ENCODE measurements around the gene RASGRF2.

RASGRF2 gene, protein sequence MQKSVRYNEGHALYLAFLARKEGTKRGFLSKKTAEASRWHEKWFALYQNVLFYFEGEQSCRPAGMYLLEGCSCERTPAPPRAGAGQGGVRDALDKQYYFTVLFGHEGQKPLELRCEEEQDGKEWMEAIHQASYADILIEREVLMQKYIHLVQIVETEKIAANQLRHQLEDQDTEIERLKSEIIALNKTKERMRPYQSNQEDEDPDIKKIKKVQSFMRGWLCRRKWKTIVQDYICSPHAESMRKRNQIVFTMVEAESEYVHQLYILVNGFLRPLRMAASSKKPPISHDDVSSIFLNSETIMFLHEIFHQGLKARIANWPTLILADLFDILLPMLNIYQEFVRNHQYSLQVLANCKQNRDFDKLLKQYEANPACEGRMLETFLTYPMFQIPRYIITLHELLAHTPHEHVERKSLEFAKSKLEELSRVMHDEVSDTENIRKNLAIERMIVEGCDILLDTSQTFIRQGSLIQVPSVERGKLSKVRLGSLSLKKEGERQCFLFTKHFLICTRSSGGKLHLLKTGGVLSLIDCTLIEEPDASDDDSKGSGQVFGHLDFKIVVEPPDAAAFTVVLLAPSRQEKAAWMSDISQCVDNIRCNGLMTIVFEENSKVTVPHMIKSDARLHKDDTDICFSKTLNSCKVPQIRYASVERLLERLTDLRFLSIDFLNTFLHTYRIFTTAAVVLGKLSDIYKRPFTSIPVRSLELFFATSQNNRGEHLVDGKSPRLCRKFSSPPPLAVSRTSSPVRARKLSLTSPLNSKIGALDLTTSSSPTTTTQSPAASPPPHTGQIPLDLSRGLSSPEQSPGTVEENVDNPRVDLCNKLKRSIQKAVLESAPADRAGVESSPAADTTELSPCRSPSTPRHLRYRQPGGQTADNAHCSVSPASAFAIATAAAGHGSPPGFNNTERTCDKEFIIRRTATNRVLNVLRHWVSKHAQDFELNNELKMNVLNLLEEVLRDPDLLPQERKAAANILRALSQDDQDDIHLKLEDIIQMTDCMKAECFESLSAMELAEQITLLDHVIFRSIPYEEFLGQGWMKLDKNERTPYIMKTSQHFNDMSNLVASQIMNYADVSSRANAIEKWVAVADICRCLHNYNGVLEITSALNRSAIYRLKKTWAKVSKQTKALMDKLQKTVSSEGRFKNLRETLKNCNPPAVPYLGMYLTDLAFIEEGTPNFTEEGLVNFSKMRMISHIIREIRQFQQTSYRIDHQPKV (N-terminal part only)

DNA sequence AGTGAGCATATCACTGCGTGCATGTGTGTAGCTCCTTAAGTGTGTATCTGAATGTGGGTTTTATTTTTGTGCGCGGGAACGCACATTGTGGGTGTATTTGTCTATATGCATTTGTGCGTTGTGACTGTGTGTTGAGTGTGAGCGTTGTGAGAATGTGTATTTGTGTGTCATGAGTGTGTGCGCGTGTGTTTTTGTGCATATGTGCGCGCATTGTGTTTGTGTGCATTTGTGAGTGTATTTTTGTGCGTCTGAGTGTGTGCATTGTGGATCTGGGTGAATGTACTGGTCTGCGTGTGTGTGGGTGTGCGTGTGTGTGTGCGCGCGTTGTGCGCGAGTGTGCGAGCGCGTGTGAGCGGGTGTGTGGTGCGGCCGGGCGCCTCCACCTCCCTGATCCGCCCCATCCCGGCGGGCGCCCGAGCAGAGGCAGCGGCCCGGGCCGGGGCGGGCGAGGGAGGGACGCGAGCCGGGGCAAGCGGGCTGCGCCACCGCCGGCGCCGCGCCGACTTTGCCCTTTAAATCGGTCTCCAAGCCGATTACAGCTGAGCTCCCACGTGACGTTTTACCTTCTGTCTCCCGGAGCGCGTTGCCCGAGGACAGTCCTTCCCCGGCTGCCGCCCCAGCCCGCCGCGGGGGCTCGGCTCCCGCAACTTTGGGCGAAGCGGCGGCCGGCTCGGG, at the start of gene RASGRF2:
RASGRF2 (plus strand) TSS at position 596 of the 675 bp plus-strand sequence. CDS start 376 bp downstream, outside the sequence.
- peak; percentile 60 for DNase-seq

DNA sequence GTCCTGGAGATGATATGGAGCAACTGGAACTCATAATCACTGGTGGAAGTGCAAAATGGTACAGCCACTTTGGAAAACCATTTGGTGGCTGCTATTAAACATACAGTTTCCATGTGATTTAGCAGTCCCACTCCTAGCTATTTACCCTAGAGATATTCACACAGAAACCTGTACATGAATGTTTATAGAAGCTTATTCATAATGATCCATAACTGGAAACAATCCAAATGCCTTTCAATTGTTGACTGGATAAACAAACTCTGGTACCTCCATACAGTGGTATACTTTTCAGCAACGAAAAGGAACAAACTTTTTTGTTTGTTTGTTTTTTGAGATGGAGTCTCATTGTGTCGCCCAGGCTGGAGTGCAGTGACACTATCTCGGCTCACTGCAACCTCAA, 47.7 kb upstream of the RASGRF2 start:
- DNase-seq = no peak

DNA sequence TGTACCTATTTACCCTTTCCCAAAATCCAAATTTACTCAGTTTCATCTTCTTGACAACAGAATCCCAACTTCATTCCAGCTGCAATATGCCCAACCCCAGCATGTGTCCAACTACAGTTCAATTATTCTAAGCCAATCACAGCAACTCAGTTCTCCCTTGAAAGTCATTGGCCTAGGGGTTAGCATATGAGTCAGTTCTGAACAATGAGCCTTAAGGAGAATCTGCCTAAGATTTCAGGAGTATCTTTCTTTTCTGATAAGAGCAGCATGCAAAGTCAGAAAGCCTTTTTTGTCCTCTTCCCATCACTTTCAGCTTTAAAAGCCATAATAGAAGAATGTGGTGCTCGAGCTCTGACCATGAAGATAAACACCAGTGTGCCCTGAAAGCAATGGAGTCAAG, 44.4 kb upstream of the RASGRF2 start:
- no peak for DNase-seq

DNA sequence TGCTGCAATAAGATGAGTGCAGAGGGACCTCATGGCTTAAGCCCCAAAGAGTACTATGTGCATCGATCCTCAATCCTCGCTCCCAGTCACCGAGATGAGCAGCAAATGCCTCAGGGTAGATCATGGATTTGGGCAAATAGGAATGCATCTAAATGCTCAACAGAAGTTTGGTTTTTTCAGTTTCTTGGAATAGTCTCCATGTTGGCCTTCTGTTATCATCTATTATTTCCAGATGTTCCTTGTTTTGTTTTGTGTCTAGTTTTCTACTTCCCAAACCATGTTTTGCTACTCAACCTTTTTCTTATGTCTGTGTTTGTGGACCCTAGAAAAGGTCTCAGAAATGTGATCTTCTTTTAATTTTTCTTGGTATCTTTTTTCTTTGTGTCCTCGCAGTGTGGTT, 43.5 kb upstream of the RASGRF2 start:
- no peak for DNase-seq

DNA sequence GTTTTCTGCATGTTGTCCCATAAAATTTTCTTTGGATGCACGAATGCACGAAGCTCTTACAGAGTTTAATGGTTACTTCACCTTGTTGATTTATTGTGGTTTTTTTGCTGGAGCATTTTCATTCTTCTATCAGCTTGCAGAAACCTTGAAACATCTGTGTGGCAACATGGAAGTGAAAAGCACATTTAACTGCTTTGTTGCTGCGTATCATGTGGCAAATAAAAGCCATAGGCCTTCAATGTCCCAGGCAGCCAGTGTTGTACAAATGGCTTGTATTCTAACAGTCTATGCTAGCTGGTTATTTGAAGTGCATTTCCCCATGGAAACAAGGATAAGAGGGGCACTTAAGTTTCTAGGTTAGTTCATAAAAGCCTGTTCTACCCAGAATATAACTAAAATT, 42.5 kb upstream of the RASGRF2 start:
- DNase-seq = no peak

DNA sequence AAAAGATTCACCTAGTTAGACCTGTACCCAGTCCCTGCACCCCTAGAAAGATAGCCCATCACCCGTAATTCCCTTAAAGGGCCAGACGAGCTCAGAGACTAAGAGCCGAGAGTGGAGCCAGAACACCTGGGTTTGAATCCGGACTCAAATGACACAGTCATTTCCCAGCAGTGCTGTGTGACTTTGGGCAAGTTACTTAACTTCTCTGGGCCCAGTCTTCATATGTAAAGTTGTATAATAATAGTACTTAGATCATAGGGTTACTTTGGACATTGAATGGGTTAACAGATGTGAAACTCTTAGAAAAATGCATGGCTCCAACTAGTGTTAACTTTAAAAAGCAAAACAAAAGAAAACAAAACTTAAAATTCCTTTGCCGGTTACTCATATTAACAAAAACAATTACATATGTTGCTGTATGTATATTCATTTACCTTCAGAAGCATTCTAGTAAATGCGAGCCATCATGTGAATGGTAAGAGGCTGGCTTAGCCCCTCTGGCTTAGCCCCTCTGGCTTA, 40.4 kb upstream of the RASGRF2 start:
- no peak for DNase-seq

DNA sequence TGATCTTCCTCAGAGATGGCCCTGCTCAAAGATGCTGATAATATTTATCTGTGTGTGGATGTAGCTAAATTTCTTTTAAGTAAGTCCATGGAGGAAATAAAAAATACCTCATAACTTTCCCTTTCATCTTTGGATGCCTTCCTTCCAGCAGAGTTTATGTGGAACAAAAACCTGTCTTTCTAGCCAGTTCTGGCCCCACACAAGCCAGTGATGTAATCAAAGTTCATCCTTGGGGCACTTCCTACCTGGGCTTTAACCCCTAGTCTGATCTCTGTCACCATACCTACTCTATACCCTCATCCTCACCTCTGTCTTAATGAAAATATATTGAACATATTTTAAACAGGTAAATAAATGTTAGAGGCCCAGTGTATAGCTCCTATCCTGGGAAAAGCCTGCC, 39.8 kb upstream of the RASGRF2 start:
- DNase-seq = no peak

DNA sequence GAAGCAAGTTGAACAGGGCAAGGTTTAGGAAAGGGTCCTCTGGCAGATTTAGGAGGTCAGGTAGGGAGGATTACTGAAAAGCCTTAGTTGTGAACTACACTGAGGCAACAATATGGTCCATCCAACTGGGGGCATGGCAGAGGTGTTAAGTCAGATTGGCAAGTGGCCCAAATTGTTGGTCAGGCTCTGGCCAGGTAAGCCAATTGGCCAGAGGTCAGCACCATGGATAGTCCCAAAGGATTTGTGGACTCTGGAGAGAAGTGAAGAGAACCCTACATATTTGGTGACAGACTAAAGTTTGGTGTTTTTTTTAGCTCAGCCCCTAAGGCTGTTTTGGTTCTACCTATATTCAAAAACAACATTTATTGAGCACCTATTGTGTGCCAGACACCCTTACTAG, 39.1 kb upstream of the RASGRF2 start:
- no peak for DNase-seq

DNA sequence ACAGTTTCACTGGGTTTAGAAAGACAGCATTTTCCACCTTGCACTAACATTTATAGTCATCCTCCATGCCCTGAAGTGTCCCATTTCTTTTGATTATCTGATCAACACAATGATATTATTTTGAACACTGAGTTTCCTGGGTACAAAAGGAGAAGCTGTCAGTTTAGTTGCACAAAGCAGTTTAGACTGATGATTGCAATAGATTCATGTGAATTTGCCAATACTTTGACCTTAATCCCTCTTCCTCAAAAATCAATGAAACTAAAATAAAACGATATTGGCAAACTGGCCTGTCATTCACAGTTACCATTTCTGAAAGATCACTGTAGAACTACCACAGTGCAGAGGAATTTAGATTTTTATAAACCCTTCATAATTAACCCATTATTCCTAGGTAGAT, 34.2 kb upstream of the RASGRF2 start:
- no peak for DNase-seq

DNA sequence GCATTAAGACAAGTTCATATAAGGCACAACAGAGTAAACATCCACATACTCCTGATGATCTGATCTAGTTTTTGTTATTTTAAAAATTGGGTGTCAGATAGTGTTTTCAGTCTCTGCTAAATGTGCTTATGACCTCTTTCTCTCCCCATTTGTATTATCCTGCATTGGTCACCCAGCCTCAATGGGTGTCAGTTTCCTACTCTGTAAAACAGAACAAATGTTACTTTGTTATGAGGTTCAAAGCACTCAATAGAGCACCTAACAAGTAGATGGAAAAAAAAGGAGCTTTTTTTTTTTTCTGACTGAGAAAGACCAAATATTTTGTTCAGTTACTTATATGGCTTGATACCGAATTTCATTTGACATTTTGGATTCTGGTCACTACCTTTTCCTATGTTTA, 33.6 kb upstream of the RASGRF2 start:
- DNase-seq = no peak

DNA sequence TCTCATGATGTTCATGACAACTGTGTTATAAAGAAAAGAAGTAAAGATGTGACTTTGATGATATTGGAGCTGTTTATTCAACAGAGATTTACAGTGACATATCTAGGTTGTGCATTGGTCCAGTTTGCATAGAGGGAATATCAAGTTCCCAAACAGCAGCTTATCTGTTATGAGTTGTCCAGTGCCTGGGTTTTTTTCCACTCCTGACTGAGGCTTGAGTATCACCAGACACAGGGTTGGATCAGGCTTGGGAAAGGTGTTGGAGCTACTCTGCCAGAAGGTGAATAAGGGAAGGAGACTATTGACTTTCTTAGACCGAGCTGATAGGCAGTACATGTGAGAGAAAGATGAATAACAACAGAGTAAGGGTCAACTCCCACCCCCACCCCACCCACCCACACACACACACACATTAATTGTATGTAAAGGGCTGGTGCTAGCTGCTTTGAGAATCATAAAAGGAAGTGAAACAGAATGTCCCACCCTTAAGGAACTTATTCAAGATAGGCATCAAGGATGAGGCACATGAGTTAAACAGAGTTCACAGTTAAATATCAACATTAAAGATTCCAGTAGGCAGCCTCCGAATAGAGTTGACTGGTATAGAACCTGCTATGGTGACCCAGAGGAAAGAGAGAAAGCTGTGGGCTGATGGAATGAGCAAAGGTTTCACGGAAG, 33.0 kb upstream of the RASGRF2 start:
- no peak for DNase-seq

DNA sequence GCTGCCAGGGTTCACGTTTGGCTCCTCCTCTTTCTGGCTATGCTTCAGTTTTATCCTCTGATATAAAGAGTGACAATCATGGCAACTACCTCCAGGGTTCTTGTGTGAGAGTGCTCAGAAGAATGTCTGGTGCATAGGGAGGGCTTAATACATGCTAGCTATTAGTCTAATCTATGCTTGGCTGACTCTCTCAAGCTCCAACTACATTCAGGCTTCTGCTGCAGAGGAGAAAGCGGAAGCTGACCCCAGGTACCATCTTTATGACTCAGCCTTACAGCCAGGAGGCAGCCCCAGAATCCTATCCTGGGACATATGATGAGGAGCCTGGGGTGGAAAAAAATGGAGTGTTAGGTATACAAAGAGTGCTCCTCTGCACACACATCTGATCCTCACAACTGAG, 32.1 kb upstream of the RASGRF2 start:
- no peak for DNase-seq

DNA sequence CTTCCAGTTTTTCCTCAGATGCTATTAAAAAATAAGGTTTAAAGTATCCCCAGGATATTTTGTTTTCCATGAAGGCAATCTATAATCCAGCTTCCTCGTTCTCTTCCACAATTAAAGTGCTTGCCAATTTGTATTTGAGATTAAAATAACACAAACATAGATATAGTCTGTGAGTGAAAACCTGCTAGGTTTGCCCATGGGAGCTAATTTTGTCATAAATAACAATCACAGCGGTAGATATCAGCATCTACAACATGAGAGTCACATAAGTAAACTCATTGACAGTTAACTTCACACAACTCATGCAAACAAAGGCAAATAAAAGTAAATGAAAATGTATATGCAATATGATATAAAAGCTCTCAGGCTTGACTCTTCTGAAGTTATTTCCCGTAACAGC, 29.2 kb upstream of the RASGRF2 start:
- DNase-seq = peak; percentile 64

DNA sequence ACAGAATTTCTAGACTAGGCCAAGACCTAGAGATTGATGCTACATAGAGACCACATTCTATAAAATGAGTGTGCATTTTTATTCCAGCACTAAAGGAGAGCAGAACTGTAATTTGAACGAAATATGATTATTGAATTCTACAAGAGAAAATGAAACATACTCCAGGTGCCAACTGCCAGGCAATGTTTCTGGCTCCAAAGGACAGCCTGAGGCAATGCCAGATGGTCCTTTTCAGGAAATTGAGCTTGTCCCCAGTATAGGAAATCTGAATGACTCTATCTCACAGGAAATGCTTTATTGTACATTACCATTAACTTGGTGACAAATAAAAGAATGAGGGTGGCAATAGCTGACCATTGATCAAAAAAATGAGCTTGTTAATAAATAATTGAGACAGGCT, 28.8 kb upstream of the RASGRF2 start:
- peak; percentile 85 for DNase-seq

DNA sequence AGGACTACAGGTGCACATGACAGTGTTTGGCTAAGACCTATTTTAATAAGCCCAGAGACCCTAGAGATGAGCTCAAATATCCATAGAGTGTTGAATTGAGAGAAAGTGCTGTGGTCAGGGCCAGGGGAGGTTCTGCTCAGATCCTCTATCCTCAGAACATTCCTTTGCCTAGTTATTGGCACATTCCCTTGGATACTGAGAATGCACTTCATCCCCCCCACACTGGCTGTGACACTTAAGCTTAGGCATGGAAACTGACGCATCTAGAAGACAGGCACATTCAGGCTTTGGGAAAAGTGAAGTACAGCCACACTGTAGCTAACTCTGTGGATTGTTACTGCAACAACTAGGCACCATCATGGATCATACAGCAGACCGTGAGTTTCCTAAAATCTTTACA, 27.1 kb upstream of the RASGRF2 start:
- DNase-seq = no peak

DNA sequence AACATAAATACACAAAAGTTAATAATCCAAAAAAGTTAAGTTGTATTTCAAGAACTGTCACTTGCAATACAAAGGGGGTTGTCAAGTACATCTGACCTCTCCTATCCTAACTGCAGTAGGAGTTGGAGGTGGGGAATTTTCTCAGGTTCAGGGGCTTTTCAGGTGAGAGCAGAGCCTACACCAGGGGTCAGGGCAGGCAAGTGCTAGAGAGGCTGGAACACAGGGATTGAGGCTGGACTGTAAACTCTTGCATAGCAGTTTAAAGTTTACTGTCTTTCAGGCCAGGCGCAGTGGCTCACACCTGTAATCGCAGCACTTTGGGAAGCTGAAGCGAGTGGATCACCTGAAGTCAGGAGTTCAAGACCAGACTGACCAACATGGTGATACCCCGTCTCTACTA, 25.4 kb upstream of the RASGRF2 start:
- no peak for DNase-seq

DNA sequence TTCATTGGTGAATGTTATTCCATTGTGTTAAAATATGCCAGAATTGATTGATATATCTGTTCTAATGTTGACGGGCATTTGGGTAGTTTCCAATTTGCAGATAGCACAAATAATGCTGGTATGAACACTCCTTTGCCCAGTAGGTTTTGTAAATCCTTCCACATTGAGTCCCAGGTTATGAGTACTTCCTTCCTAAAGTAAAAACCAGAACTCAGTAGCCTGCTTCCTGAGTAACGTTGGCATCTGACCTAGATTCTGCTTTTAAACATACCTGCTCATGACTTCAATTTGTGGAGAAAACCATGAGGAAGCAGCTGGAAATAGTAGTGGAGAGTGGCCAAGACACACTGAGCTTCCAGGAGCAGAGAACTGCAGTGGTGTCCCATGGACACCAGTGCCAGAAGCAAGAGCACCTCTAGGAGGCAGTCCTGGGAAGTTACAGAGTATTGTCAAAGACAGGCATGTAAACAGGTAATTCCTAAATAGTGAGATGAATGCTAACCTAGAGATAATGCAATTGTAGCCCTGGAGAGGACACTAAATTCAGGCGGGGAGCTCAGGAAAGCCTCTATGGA, 24.3 kb upstream of the RASGRF2 start:
- peak; percentile 28 for DNase-seq

DNA sequence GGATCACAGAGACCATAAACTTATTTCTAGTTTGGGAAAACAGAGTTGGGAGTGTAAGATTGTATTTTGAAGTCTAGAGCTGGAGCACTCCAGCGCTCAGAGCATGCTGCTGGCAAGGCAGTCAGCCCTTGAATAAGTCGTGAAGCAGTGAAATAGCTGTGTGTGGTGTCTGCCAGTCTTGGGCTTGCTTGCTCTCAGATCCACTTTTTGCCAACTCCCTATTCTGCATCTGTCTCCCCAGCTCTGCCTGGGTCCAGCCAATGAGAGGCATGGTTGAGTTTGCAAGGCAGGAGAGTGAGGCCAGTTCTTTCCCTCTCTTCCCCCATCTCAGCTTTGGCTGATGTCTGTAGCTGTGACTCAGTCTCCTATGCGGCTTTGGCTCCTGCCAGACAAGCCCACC, 23.3 kb upstream of the RASGRF2 start:
- no peak for DNase-seq

DNA sequence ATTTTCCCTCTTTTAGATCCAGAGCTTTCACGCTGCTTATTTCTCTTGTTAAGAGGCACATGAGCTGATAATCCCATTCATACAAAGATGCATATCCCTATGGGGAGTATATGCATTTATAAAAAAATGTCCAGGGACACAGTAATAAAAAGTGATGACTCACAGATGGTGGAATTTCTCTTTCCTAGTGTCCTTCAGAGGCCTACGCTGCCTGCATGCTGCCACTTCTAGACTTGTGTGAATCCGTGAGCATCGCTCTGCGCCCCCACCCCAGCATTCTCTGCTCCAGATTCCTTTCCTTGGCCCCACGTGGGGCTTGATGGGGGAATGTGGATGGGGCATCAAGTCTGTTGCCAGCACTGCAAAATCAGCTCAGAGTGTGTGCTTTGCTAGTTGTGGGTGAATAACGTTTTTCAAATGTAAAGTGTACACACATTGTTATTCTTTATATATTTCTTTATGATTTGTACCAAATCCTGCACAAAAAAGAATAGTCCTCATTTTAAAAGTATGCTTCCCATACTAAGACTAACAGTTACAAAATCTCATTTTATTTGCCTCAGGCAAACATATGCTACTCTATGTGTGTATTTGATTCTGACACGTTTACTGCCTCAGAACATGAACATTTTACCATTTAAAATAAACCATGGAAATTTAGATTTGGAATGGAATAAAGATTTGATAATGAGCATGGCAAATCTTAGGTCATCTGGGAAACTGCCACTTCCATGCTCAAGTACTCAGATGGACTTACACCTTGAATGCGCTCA, 22.4 kb upstream of the RASGRF2 start:
- no peak for DNase-seq

DNA sequence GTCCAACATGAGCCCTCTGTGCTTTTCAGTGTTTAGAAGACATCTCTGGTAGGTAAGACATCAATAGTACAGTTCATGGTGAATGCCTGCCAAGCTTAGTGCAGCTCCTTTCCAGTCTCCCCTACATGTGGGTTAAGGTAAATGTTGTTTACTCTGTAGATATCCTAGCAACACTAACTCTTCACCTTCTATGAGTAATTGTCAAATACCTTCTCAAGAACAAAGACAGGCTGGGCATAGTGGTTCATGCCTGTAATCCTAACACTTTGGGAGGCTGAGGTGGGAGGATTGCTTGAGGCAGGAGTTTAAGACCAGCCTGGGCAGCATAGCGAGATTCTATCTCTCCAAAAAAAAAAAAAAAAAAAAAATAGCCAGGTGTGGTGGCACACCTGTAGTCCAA, 18.7 kb upstream of the RASGRF2 start:
- DNase-seq = no peak

DNA sequence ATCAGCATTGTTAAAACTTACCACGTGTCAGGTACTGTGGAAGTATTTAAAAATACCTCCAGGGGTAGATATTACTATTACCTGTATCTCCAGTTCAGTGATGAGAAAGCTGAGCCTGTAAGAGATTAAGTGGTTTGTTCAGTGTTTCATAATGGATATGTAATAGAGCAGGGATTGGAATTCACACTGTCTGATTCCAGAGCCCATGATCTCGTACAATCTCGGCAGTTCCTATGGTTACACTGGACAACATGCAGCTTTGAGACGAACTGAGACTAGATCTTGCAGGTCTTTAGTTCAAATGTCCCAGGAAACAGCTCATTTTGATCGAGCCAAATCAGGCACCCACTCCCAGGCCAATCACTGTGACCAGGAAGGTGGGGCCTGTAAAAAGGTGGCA, 8.8 kb upstream of the RASGRF2 start:
- no peak for DNase-seq
